ENCODE results near the gene ENTPD6. TPM values are rescaled to one million over a fixed set of nuclear protein-coding genes. Genes with fewer than 3 reads are reported as not detected.
A peak's percentile ranks its signal among the peaks of the same experiment; 100 is the strongest.

ENTPD6 gene
- polyA plus RNA-seq, 3 donors = 36.2 to 120 (median 47.0) TPM

- Histone ChIP-seq H3K9ac (ENCODE audit: insufficient read depth, low read length, poor library complexity, severe bottlenecking) (no peak overlapping the region), H3K27me3 (ENCODE audit: control insufficient read depth in 2 of 2, insufficient read depth in 2 of 2, low read length in 2 of 2) (no peaks in the 10 kb centered on the region), H4K20me1 (ENCODE audit: insufficient read depth, low read length) (no peaks in the 10 kb centered on the region), H3K9me3 (replicated peaks in 1 of 2; ENCODE audit: control insufficient read depth in 1 of 2, insufficient read depth in 1 of 2, low read length in 2 of 2) (no peaks in the 10 kb centered on the region), H3K4me1 (ENCODE audit: control insufficient read depth in 1 of 2, insufficient read depth in 2 of 2, low read length in 2 of 2) (no peaks in the 10 kb centered on the region), H3K27ac (ENCODE audit: low read depth in 1 of 2, low read length in 2 of 2) (no peak overlapping the region), H3K4me3 (replicated peaks in 1 of 3; ENCODE audit: low read depth in 2 of 3, low read length in 3 of 3) (no peak overlapping the region), H3K36me3 (replicated peaks in 1 of 2; ENCODE audit: control insufficient read depth in 1 of 2, insufficient read depth in 2 of 2, low read length in 2 of 2) (peaks cover 86 to 100% of the 10 kb centered on the region in 2 donors), H3K4me2 (replicated peaks; ENCODE audit: extremely low read depth, low read length, poor library complexity, severe bottlenecking) (no peak overlapping the region), H2AFZ (ENCODE audit: insufficient read depth, low read depth, low read length, poor library complexity, severe bottlenecking) (no peak overlapping the region), H3K79me2 (ENCODE audit: insufficient read depth, low read length) (no peaks in the 10 kb centered on the region)
- no peaks in the 10 kb centered on the region for H3K4me1 Mint-ChIP-seq
- DNase-seq = no peak
- intact Hi-C loops (cut with micrococcal nuclease) = no loop called here
- no peaks in the 10 kb centered on the region for H3K9me3 Mint-ChIP-seq
- no peak for TF ChIP-seq CTCF (IDR thresholded peaks at IDR 0.05)
- no peaks in the 10 kb centered on the region for H3K27me3 Mint-ChIP-seq (ENCODE audit: low read depth in 3 of 3)
- peaks cover 84 to 98% of the 10 kb centered on the region in 2 donors for H3K36me3 Mint-ChIP-seq
- WGBS (ENCODE audit: insufficient coverage) = 98% methylated on average over 8 of the region's 20 CpGs
- no peak overlapping the region for H3K4me3 Mint-ChIP-seq
- peak overlapping the region in 2 of 7 donors; percentile 4 to 37 for H3K27ac Mint-ChIP-seq
Observed at GRCh38 chr20:25273541-25274358, 78.2 kb downstream of the ENTPD6 start.

GRCh38 chr20:25274481-25274880 is 79.0 kb downstream of the ENTPD6 start:
- Histone ChIP-seq H3K27ac (ENCODE audit: low read depth in 1 of 2, low read length in 2 of 2) (no peak overlapping the region), H3K9me3 (replicated peaks in 1 of 2; ENCODE audit: control insufficient read depth in 1 of 2, insufficient read depth in 1 of 2, low read length in 2 of 2) (no peaks in the 10 kb centered on the region), H3K27me3 (ENCODE audit: control insufficient read depth in 2 of 2, insufficient read depth in 2 of 2, low read length in 2 of 2) (no peaks in the 10 kb centered on the region), H3K4me1 (ENCODE audit: control insufficient read depth in 1 of 2, insufficient read depth in 2 of 2, low read length in 2 of 2) (no peaks in the 10 kb centered on the region), H2AFZ (ENCODE audit: insufficient read depth, low read depth, low read length, poor library complexity, severe bottlenecking) (no peak overlapping the region), H3K4me2 (replicated peaks; ENCODE audit: extremely low read depth, low read length, poor library complexity, severe bottlenecking) (no peak overlapping the region), H3K9ac (ENCODE audit: insufficient read depth, low read length, poor library complexity, severe bottlenecking) (no peak overlapping the region), H3K4me3 (replicated peaks in 1 of 3; ENCODE audit: low read depth in 2 of 3, low read length in 3 of 3) (no peak overlapping the region), H4K20me1 (ENCODE audit: insufficient read depth, low read length) (no peaks in the 10 kb centered on the region), H3K79me2 (ENCODE audit: insufficient read depth, low read length) (no peaks in the 10 kb centered on the region), H3K36me3 (replicated peaks in 1 of 2; ENCODE audit: control insufficient read depth in 1 of 2, insufficient read depth in 2 of 2, low read length in 2 of 2) (peaks cover 91 to 100% of the 10 kb centered on the region in 2 donors)
- no peak overlapping the region for H3K4me3 Mint-ChIP-seq
- no peak for TF ChIP-seq CTCF (IDR thresholded peaks at IDR 0.05)
- H3K36me3 Mint-ChIP-seq = peaks cover 83 to 98% of the 10 kb centered on the region in 2 donors
- no peaks in the 10 kb centered on the region for H3K27me3 Mint-ChIP-seq (ENCODE audit: low read depth in 3 of 3)
- no peak for DNase-seq
- peak overlapping the region in 2 of 7 donors; percentile 37 to 46 for H3K27ac Mint-ChIP-seq
- H3K4me1 Mint-ChIP-seq = no peaks in the 10 kb centered on the region
- H3K9me3 Mint-ChIP-seq = no peaks in the 10 kb centered on the region
- WGBS (ENCODE audit: insufficient coverage) = 97% methylated on average over 19 of the region's 20 CpGs
- intact Hi-C loops (cut with micrococcal nuclease) = no loop called here
